Bronchial epithelial cell (primary cell): ENCODE results near the gene PAPLN. TPM values are rescaled to one million over a fixed set of nuclear protein-coding genes. Genes with fewer than 3 reads are reported as not detected.
A peak's percentile ranks its signal among the peaks of the same experiment; 100 is the strongest.

Source experiments
- DNase-seq: peaks from one replicate; pipeline ENCODE4 v3.0.0-alpha.2; 2010; ENCODE audit warnings: low read depth
- FAIRE-seq: peaks from 2 replicates; lab custom pipeline; 2011; peaks lifted over from hg19 to GRCh38; lab: Jason Lieb, UNC
- H3K27me3 ChIP-seq: 2 replicates; pipeline ENCODE4 v1.5.1; 2011; ENCODE audit warnings: low read length; ENCODE audit not compliant: control insufficient read depth, insufficient read depth
- H3K36me3 ChIP-seq: 2 replicates; pipeline ENCODE4 v1.5.1; 2011; ENCODE audit warnings: low read length; ENCODE audit not compliant: control insufficient read depth, insufficient read depth
- H3K4me3 ChIP-seq: 2 replicates; pipeline ENCODE4 v1.5.1; 2011; ENCODE audit warnings: mild to moderate bottlenecking, low read depth, low read length, control low read depth
- CTCF ChIP-seq: IDR thresholded peaks from 2 replicates; pipeline ENCODE4 v1.5.1; 2011; ENCODE audit warnings: mild to moderate bottlenecking, moderate library complexity, low read length, control low read depth, inconsistent platforms; ENCODE audit not compliant: insufficient read depth, severe bottlenecking
- total RNA-seq: library from RNA; depleted of rRNA; stranded (reverse); fragments of >200 nt; gene quantifications from 2 replicates; pipeline ENCODE4 v1.2.1, GENCODE V29; 2014

The PAPLN gene
- total RNA-seq, 1 donor from 2014 or later, result 3.4 TPM

- no peak for FAIRE-seq
- Histone ChIP-seq H3K27me3 (no peaks in the 10 kb centered on the region), H3K36me3 (peaks cover 8% of the 10 kb centered on the region), H3K4me3 (no peak overlapping the region)
- TF ChIP-seq CTCF, result no peak
- DNase-seq, result no peak
These were observed 15.4 kb upstream of the PAPLN start for GRCh38 chr14:73221945-73222344.

- FAIRE-seq (no peak), DNase-seq (no peak)
- no peak overlapping the region for H3K4me3 ChIP-seq
- H3K36me3 ChIP-seq, result peaks cover 6% of the 10 kb centered on the region
- no peaks in the 10 kb centered on the region for H3K27me3 ChIP-seq
- no peak for TF ChIP-seq CTCF
These were observed 14.3 kb upstream of the PAPLN start for GRCh38 chr14:73223049-73223448.

GRCh38 chr14:73225496-73225895 lies 11.8 kb upstream of the PAPLN start:
- no peak overlapping the region for H3K4me3 ChIP-seq
- DNase-seq (no peak), FAIRE-seq (no peak)
- TF ChIP-seq CTCF, result no peak
- H3K36me3 ChIP-seq, result peaks cover 1% of the 10 kb centered on the region
- H3K27me3 ChIP-seq, result no peaks in the 10 kb centered on the region

GRCh38 chr14:73227812-73228781 lies 9.2 kb upstream of the PAPLN start:
- no peaks in the 10 kb centered on the region for H3K36me3 ChIP-seq
- FAIRE-seq (no peak), DNase-seq (peak; percentile 87)
- no peak for TF ChIP-seq CTCF
- H3K27me3 ChIP-seq, result peaks cover 1% of the 10 kb centered on the region
- H3K4me3 ChIP-seq, result no peak overlapping the region

- Histone ChIP-seq H3K36me3 (no peaks in the 10 kb centered on the region), H3K27me3 (peaks cover 3% of the 10 kb centered on the region), H3K4me3 (no peak overlapping the region)
- DNase-seq (no peak), FAIRE-seq (no peak)
- no peak for TF ChIP-seq CTCF
These were observed 7.3 kb upstream of the PAPLN start for GRCh38 chr14:73230051-73230450.
